GM11168 (cell line): ENCODE measurements around the gene ASB5.
"Not testable (repeated sequence)": the region's sequence is repeated elsewhere in the genome, so short reads cannot be mapped to it uniquely, and the experiment has no call there.

Experiments
- in situ Hi-C: fragments of 300-500 bp; cut with MboI; formaldehyde crosslinking; loops from one replicate; pipeline ENCODE4 v1.12.0; 2022; ENCODE audit warnings: low sequenced_read_pairs; ENCODE audit not compliant: unreplicated experiment

ASB5 gene, protein sequence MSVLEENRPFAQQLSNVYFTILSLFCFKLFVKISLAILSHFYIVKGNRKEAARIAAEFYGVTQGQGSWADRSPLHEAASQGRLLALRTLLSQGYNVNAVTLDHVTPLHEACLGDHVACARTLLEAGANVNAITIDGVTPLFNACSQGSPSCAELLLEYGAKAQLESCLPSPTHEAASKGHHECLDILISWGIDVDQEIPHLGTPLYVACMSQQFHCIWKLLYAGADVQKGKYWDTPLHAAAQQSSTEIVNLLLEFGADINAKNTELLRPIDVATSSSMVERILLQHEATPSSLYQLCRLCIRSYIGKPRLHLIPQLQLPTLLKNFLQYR

DNA sequence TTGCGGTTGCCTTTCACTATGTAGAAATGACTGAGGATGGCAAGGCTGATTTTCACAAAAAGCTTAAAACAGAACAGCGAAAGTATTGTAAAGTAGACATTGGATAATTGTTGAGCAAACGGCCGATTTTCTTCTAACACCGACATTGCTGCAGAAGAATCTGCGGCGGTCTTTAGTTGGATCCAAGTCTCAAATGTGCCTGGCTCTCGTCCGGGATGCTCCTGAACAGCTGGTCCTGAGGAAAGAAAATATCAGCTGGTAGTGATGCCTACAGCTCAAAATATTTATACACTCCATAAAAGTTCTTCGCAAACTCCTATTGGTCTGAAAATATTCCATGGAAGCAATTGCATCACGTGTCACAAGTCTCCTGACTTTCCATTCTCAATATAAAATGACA is at the start of gene ASB5:
ASB5 (minus strand) TSS at position 260 of the 400 bp plus-strand sequence; CDS start at position 146, 114 bp downstream.
- in situ Hi-C loops: no loop called here

DNA sequence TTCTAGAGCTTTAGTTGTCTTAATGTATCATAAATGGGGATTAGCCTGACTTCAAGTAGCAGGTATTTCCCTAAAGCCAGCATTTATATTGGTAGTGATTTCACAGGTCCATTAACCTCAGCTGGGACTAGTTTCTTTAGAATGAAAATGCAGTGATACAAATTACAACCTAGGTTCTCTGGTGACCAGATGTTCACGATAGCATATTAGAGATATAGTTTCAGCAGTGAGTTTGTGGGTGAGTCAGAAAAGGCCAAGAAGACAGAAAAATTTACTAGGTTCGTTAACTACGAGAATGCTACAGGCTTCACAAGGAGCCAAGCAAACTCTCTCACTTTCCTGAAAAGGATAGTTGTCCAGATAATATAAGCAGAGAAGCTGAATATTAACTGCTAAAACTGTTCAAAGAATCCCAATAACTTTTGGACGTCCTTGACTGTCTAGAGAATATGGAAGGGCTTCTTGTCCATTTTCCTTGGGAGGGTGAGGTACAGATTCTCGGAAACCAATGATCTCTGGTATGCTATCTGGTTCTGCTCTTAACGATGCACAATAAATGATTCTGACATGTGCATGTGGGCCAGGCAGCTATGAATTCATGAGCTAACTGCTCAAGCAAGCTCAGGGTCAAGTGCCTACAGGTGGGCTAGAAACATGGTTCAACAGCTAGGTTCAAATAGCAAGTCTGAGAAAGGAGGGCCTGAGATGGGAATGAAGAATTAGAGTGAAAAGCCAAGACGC is 44.7 kb upstream of the ASB5 start:
- in situ Hi-C loops: no loop called here

DNA sequence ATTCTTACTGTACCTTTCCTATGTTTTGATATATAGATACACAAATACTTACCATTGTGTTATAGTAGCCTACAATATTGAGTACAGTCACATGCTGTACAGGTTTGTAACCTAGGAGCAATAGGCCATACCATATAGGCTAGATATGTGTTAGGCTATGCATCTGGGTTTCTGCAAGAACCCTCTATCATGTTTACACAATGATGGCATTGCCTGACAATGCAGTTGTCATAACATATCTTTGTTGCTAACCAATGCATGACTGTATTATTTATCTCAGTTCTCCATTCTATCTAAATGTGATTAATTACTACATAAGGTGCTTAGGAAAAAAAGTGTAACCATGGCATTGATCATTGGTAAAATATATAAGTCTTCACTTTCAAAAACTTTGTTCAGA is 40.8 kb upstream of the ASB5 start:
- in situ Hi-C loops: no loop called here

DNA sequence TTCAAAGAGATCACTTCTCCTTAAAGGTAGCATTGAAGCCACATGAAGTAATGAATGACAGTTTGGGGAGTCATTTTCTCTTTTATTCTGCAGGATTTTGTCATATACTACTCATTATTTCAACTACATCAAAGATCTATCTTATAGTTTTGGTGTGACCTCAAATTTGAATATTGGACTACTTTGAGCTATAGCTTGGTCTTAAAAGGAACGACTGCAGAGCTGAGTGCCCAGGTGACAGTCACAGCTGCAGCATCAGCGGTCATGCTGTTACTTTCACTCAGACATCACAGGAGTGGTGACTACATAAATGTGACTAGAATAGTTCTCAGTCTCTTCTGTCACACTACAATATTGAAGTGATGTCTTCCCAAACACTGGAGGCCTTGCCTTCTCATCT is 40.0 kb upstream of the ASB5 start:
- in situ Hi-C loops: no loop called here

DNA sequence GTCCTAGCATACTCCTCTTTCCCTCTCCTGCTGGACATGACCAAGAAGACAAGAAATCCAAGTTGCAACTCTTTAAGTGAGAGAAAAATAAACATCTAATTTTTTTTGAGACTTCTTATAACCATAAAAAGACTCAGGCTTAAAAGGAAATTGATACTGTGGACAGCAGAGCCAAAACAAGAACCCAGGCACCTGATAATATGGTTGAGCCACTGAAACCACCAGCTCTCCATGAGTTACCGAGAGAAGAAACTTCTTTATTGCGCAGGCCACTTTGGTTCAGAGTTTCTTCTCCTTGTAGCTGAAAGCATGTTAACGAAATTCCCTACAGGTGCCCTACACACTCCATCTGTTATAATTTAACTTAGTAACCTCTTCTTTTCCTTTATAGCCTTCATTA is 39.4 kb upstream of the ASB5 start:
- in situ Hi-C loops: no loop called here

DNA sequence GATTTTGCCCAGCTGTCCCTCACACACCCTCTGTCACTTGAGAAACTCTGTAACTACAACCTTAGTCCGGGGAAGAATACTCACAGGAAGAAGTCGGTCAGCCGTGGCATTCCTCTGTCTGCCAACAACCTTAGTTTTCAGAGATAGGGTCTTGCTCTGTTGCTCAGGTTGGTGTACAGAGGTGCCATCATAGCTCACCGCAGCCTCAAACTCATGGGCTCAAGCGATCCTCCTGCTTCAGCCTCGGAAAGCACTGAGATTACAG is 38.6 kb upstream of the ASB5 start:
- in situ Hi-C loops: no loop called here

DNA sequence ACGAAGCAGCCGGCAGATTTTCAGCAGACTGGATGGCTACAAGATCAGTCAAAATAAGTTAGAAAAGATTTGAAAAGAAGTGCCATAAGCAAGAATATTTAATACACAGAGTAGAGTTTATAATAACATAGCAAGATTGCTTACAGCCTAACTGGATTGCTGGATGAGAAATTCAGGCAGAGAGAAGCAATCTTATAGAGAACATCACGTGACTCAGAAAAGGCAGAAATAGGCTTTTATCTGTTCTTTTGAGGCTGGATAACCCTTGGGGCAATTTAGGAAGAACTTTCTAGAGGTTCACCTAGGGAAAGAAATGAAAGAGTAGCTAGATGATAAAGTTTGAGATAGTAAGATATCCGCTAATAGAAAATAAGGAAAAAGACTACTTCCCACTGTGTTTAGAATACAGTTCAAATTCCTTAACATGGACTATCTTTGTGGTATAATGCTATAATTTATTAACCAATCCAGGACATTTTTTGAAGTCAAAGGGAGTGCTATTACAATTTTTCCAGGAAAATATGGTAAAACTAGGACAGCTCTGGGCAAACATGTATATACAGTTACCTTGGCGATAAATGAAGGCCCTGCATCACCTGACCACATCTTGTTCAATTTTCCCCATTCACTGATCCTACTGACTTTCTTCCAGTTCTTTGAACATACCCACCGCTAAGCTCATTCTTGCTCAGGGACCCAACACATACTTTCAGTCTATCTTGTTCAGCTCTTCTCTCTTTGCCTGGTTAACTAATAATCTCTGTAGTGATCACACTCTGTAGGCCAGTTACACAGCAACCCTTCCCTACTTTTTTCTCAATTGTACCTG is 38.0 kb upstream of the ASB5 start:
- in situ Hi-C loops: no loop called here

DNA sequence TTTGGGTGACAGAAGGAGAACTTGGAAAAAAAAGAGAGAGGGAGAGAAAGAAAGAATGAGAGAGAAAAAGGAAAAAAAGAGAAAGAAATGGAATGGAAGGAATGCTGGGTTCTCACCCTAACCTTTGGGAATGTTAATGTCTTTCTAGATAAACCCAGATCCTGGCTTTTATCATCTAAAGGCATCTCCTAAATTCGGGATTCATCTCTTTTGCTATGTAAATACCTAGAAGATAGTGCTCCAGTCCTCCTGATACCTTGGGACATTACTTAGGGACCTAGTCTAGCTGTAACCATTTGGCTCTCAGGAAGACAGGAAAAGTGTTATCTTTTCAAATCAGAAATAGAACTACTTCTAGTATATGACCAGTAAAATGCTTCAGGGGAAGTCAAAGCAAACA is 34.9 kb upstream of the ASB5 start:
- in situ Hi-C loops: no loop called here

DNA sequence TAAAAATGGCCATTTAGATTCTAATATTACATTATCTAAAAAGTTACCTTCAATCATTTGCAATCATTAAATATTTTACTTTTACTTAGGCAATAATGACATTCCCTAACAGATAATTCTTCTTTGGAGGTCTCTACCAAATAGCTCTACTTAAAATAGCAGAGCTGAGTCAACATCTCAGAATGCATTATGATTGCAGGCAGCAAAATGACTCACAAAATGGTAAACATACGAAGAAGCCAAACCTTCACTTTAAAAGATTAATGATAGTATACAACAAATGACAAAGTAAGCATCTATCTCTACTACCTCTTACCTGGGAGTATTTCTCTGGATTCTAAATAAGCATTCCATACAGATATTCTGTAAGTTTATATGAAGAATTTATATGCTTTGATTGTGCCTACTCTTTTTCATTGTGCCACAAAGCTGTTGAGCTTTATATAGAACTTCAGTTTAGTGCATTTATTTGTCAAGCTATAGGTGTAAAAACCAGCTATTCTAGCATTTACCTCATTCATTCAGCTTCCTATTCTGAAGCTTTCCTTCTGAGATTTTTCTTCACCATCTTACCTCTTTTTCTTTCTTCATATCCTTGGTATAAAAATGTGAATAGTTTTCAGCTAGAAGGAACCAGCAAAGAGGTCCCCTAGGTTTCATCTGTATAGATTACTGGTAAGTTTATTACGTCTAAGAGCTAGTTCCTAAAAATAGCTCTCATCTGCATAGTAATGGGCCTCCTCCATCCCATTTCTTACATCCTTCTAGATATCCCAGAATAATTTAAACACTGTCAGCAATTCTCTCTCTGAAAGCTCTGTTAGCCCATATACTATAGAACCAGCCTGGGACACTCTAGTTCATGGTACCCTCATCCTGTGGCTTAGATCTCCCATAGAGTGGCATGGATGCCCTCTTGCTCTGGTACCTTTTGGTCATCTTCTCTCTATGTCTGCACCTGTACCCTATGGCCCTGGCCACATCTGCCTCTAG is 33.6 kb upstream of the ASB5 start:
- in situ Hi-C loops: no loop called here

DNA sequence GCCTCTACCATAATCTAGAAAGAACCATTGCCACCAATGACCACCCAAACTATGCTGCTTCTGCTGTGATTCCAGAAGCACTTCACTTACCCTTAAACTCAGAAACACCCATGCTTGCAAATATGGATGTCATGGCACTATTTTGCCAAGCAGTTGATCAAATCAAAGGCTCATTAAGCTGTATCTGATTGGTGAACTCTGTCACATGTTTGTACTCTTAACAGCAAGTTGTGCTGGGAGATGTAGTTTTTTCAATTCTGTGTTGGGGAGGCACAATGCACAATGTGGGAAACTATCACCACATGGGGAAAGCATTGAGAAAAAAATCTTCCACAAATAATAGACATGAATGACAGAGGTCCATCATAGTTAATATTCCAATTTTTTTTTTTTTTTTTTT is 31.5 kb upstream of the ASB5 start:
- in situ Hi-C loops: no loop called here

DNA sequence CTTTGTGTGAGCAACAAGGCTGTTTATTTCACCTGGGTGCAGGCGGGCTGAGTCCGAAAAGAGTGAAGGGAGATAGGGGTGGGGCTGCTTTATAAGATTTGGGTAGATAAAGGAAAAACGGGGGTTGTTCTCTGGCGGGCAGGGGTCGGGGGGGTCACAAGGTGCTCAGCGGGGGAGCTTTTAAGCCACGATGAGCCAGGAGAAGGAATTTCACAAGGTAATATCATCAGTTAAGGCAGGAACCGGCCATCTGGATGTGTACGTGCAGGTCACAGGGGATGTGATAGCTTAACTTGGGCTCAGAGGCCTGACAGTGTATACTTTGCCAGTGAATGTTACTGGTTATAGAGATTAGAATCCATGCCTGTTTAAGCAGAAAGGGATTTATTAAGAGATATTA is 31.0 kb upstream of the ASB5 start:
- in situ Hi-C loops: no loop called here

DNA sequence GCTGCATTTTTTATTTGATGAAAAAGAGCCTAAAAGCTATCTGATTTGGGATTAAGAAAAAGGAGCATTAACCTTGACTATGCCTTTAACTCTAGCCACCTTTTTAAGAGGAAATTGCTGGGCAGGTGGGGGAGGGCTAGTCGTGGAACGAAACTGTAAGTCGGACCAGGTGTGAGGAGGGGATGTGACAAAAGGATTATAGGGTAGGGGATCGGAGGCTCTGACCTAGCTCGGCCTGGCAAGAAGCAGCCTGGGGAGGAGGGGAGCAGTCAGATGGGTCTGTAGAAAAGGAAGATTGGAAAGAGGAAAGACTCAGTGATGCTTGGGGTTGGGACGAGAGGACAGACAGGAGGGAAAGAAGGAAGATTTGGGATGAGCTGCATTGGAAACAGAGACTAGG is 29.6 kb upstream of the ASB5 start:
- in situ Hi-C loops: no loop called here

DNA sequence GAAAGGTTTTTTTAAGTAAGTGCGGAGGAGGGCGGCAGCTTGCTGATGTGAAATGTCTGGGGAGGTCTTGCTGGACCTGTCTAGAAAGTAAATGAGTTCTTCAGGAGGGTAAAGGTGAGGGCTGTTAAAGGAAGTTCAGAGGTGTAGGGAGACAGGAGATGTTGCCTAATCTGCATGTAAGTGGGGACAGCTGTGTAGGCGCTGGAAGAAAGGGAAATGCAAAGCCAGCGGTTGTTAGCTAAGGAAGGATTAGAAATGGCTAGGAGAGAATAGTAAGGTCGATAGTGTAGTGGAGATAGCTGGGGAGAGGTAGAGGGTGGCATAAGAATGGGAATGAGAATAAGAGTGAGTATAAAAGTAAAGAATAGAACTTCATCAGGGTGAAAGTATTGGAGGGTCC is 26.9 kb upstream of the ASB5 start:
- in situ Hi-C loops: not testable (repeated sequence)

DNA sequence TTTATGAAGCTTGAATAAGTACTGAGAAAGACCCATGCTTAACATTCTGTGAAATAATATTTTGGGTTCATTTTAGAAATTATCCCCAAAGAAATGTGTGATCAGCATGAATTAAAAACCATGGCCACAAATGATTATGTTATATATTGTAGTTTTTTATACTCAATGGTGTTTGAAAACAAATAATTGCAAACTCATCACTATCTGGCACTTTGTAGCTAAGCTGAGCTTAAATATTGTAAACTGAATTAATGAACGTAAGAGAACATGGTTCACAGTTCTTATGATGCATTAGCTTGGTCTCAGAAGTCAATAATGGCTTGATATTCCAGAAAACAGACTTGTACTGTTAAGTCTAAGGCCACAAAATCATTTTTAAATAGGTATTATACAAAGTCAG is 24.6 kb upstream of the ASB5 start:
- in situ Hi-C loops: no loop called here

DNA sequence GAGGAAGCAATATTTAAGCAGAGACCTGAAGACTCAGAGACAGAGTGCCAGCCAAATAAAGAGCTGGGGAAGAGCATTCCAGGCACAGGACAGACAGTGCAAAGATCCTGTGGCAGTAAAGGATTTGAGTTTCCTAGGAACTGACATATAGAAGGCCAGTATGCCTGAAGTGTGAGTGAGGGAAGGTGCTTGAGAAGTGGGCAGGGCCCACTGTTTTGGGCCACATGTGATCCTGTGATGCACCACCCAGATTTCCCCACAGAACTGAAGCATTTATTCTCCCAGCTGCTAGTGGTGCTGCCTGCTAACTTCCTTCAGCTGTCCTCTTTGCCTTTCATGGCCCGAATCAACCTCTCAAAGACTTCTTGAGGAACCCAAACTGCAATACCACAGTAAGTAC is 23.9 kb upstream of the ASB5 start:
- in situ Hi-C loops: no loop called here

DNA sequence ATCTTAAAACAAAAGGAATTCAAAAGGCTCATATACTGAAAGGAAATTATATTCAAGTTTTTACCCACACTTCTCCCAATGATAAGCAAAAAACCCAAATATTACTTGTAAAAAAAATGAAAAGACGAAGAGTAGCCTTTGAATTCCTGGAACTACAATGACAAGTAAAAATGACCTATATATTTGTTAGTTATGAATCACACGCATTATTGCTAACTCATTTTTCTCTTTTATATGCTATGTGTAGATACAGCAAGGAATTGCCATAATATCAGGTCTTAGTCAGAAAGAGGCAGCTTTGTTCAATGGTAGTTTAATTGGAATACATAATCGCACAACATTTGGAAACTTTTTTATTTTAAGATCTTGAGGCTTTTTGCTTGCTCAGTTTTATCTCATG is 22.7 kb upstream of the ASB5 start:
- in situ Hi-C loops: no loop called here

DNA sequence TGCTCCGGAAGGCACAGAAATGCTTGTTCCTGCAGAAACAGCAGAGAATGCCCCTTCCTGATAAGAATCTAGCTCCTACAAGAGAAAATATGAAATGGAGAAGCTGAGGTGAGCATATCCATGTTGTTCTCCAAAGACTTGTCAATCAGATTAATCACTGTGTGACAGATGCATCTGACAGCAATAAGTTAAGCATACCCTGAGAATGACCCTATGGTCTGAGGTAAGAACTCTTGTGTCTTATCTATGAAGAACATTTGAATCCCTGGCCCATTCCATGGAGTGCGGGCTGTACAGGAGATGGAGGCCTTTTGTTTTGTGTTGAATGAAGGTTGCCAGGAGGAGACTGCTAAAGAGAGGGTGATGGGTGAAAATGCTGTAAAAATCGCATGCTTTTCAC is 21.5 kb upstream of the ASB5 start:
- in situ Hi-C loops: no loop called here

DNA sequence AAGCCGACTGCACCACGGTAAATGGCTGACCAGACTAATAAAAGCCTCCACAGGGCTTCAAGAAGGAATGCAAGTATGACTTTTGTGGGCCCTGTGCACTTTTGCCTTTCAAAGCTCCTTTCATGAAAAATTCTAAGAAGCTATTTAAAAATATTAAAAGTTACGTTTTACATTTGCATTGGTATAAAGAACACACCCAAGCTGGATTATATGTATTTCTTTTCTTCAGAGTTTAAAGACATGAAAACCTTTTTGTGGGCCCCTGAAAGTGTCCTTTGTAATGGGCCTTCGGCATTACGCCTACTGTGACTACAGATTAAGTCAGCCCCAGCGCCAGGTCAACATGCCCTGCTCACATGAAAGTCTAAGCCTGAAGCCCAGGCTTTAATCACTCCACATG is 20.5 kb upstream of the ASB5 start:
- in situ Hi-C loops: no loop called here

DNA sequence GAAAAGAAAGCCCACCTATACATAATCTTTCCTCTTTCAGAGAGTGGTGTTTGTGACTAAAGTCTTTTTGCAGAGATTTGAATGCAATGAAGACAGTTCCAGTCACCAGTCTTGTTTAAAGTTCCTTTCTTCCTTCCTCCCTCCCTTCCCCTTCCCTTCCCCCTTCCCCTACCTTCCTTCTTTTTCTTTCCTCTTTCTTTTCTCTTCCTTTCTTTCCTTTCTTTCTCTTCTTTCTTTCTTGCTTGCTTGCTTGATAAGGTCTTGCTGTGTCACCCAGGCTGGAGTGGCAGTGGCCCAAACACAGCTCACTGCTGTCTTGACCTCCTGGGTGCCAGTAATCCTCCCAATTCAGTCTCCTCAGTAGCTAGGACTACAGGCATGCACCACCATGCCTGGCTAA is 19.0 kb upstream of the ASB5 start:
- in situ Hi-C loops: no loop called here

DNA sequence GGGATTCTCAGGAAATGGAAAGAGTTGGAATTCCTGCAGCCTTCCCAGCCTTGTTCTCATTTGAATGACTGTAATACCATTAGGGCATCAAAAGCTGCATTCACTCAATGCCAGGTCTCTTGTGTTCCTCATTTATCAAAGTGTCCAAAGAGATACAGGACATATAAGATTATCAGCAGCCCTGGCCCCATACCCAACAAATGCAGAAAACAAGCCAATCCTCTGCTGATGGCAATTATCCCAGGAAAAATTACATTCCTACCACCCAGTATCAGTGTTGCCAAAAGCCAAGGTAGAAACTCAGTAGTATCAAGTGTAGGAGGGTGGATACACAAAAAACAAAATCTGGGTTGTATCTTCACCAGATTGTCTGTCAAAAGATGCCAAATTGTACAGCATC is 18.5 kb upstream of the ASB5 start:
- in situ Hi-C loops: no loop called here
